Measurements from ENCODE around the gene SMARCA4. TPM values are rescaled to one million over a fixed set of nuclear protein-coding genes. Genes with fewer than 3 reads are reported as not detected.
A peak's percentile ranks its signal among the peaks of the same experiment; 100 is the strongest.

Gene SMARCA4
- total and polyA plus RNA-seq, 2 experiments from 2014 or later, result 80.7 to 93.4 TPM

- no peaks in the 10 kb centered on the region for H3K36me3 ChIP-seq (replicated peaks; ENCODE audit: insufficient read depth, low read depth)
- no peaks in the 10 kb centered on the region for H3K9me2 ChIP-seq (replicated peaks; ENCODE audit: insufficient read depth)
- no peak overlapping the region for H2AFZ ChIP-seq
- H3K4me1 ChIP-seq (ENCODE audit: insufficient read depth), result no peaks in the 10 kb centered on the region
- no peak for DNase-seq (ENCODE audit: low spot score)
- H3K9me3 ChIP-seq (ENCODE audit: low read depth), result no peaks in the 10 kb centered on the region
- no peak overlapping the region for H3K4me2 ChIP-seq
- TF ChIP-seq EZH2phosphoT487 (IDR thresholded peaks at IDR 0.05; ENCODE audit: low read depth, severe bottlenecking, unreplicated experiment) (no peak), EZH2 (IDR thresholded peaks at IDR 0.05; ENCODE audit: borderline replicate concordance) (no peak)
- TF ChIP-seq, protein P1, sequence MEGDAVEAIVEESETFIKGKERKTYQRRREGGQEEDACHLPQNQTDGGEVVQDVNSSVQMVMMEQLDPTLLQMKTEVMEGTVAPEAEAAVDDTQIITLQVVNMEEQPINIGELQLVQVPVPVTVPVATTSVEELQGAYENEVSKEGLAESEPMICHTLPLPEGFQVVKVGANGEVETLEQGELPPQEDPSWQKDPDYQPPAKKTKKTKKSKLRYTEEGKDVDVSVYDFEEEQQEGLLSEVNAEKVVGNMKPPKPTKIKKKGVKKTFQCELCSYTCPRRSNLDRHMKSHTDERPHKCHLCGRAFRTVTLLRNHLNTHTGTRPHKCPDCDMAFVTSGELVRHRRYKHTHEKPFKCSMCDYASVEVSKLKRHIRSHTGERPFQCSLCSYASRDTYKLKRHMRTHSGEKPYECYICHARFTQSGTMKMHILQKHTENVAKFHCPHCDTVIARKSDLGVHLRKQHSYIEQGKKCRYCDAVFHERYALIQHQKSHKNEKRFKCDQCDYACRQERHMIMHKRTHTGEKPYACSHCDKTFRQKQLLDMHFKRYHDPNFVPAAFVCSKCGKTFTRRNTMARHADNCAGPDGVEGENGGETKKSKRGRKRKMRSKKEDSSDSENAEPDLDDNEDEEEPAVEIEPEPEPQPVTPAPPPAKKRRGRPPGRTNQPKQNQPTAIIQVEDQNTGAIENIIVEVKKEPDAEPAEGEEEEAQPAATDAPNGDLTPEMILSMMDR (IDR thresholded peaks at IDR 0.05; ENCODE audit: poor library complexity), result no peak
- 96% methylated on average over 20 of the region's 24 CpGs for WGBS (ENCODE audit: low lambda C conversion rate, missing lambda C conversion rate)
- no peaks in the 10 kb centered on the region for H3K79me2 ChIP-seq
- H3K27me3 ChIP-seq, result no peaks in the 10 kb centered on the region
- no peak overlapping the region for H3K4me3 ChIP-seq
- H3K27ac ChIP-seq, result no peak overlapping the region
- H4K20me1 ChIP-seq (ENCODE audit: insufficient read depth, poor library complexity, severe bottlenecking), result no peaks in the 10 kb centered on the region
Observed at GRCh38 chr19:10913716-10914340, 47.0 kb upstream of the SMARCA4 start.

GRCh38 chr19:10915130-10916091, 45.4 kb upstream of the SMARCA4 start:
- Histone ChIP-seq H2AFZ (no peak overlapping the region), H3K9me3 (ENCODE audit: low read depth) (no peaks in the 10 kb centered on the region), H3K27ac (no peak overlapping the region), H4K20me1 (ENCODE audit: insufficient read depth, poor library complexity, severe bottlenecking) (no peaks in the 10 kb centered on the region), H3K27me3 (no peaks in the 10 kb centered on the region), H3K4me3 (no peak overlapping the region), H3K36me3 (replicated peaks; ENCODE audit: insufficient read depth, low read depth) (no peaks in the 10 kb centered on the region), H3K79me2 (no peaks in the 10 kb centered on the region), H3K4me1 (ENCODE audit: insufficient read depth) (no peaks in the 10 kb centered on the region), H3K9me2 (replicated peaks; ENCODE audit: insufficient read depth) (no peaks in the 10 kb centered on the region), H3K4me2 (no peak overlapping the region)
- TF ChIP-seq EZH2 (IDR thresholded peaks at IDR 0.05; ENCODE audit: borderline replicate concordance), result no peak
- TF ChIP-seq EZH2phosphoT487 (IDR thresholded peaks at IDR 0.05; ENCODE audit: low read depth, severe bottlenecking, unreplicated experiment), result no peak
- TF ChIP-seq, protein P1 (IDR thresholded peaks at IDR 0.05; ENCODE audit: poor library complexity), result peak; percentile 7
- 85% methylated on average over 17 of the region's 19 CpGs for WGBS (ENCODE audit: low lambda C conversion rate, missing lambda C conversion rate)
- DNase-seq (ENCODE audit: low spot score), result peak; percentile 63

GRCh38 chr19:10916602-10917001, 44.2 kb upstream of the SMARCA4 start:
- Histone ChIP-seq H3K79me2 (no peaks in the 10 kb centered on the region), H3K36me3 (replicated peaks; ENCODE audit: insufficient read depth, low read depth) (no peaks in the 10 kb centered on the region)
- DNase-seq (ENCODE audit: low spot score), result no peak

More at GRCh38 chr19:10916602-10917001, 44.2 kb upstream of the SMARCA4 start:
- H3K4me3 ChIP-seq, result no peak overlapping the region
- no peak overlapping the region for H3K4me2 ChIP-seq
- no peaks in the 10 kb centered on the region for H3K27me3 ChIP-seq
- H2AFZ ChIP-seq, result no peak overlapping the region
- no peaks in the 10 kb centered on the region for H3K9me3 ChIP-seq (ENCODE audit: low read depth)
- no peaks in the 10 kb centered on the region for H4K20me1 ChIP-seq (ENCODE audit: insufficient read depth, poor library complexity, severe bottlenecking)
- no peaks in the 10 kb centered on the region for H3K9me2 ChIP-seq (replicated peaks; ENCODE audit: insufficient read depth)
- no peaks in the 10 kb centered on the region for H3K4me1 ChIP-seq (ENCODE audit: insufficient read depth)
- 99% methylated on average over 6 of the region's 6 CpGs for WGBS (ENCODE audit: low lambda C conversion rate, missing lambda C conversion rate)
- no peak for TF ChIP-seq EZH2phosphoT487 (IDR thresholded peaks at IDR 0.05; ENCODE audit: low read depth, severe bottlenecking, unreplicated experiment)
- TF ChIP-seq, protein P1 (IDR thresholded peaks at IDR 0.05; ENCODE audit: poor library complexity), result no peak
- no peak for TF ChIP-seq EZH2 (IDR thresholded peaks at IDR 0.05; ENCODE audit: borderline replicate concordance)
- no peak overlapping the region for H3K27ac ChIP-seq

Measured in hepatocyte (in vitro differentiated cells).